Smooth muscle cell (in vitro differentiated cells): Measurements from ENCODE around the gene ZNF180. TPM values are rescaled to one million over a fixed set of nuclear protein-coding genes. Genes with fewer than 3 reads are reported as not detected.
A peak's percentile ranks its signal among the peaks of the same experiment; 100 is the strongest.

Experiments used
- DNase-seq: peaks from one replicate; lab custom pipeline; 2025; ENCODE audit not compliant: unreplicated experiment; lab: John Stamatoyannopoulos, UW
- H2AFZ ChIP-seq: fragments of 200-600 bp; sonication (generic); 2 replicates; pipeline ENCODE4 v1.6.0; 2016; ENCODE audit warnings: antibody characterized with exemption, low read depth, mild to moderate bottlenecking
- H3F3A ChIP-seq: fragments of 200-600 bp; sonication (generic); 2 replicates; pipeline ENCODE4 v1.6.0; 2017; ENCODE audit warnings: antibody characterized with exemption, low read depth
- H3K27ac ChIP-seq: fragments of 200-600 bp; sonication (generic); 2 replicates; pipeline ENCODE4 v1.5.1; 2016; ENCODE audit warnings: low read depth, mild to moderate bottlenecking
- H3K27me3 ChIP-seq: fragments of 200-600 bp; sonication (generic); 2 replicates; pipeline ENCODE4 v1.6.1; 2016; ENCODE audit warnings: low read depth, mild to moderate bottlenecking
- H3K36me3 ChIP-seq: fragments of 200-600 bp; sonication (generic); 2 replicates; pipeline ENCODE4 v1.5.1; 2016; ENCODE audit warnings: low read depth
- H3K4me1 ChIP-seq: fragments of 200-600 bp; sonication (generic); 2 replicates; pipeline ENCODE4 v1.5.1; 2016; ENCODE audit warnings: low read depth
- H3K4me2 ChIP-seq: fragments of 200-600 bp; sonication (generic); 2 replicates; pipeline ENCODE4 v1.6.0; 2016; ENCODE audit warnings: mild to moderate bottlenecking
- H3K4me3 ChIP-seq: fragments of 200-600 bp; sonication (generic); 2 replicates; pipeline ENCODE4 v1.5.1; 2016; ENCODE audit warnings: mild to moderate bottlenecking
- H3K79me2 ChIP-seq: fragments of 200-600 bp; sonication (generic); 2 replicates; pipeline ENCODE4 v1.6.0; 2016; ENCODE audit warnings: low read depth, mild to moderate bottlenecking
- H3K9ac ChIP-seq: fragments of 200-600 bp; sonication (generic); 2 replicates; pipeline ENCODE4 v1.6.0; 2016; ENCODE audit warnings: low read depth
- H3K9me3 ChIP-seq: fragments of 200-600 bp; sonication (generic); replicated peaks from 2 replicates; pipeline ENCODE4 v1.5.1; 2016; ENCODE audit warnings: low read depth
- H4K20me1 ChIP-seq: fragments of 200-600 bp; sonication (generic); 2 replicates; pipeline ENCODE4 v1.6.0; 2016; ENCODE audit warnings: low read depth
- CTCF ChIP-seq: fragments of 200-600 bp; sonication (generic); IDR thresholded peaks from 2 replicates; pipeline ENCODE4 v1.5.1; 2017; ENCODE audit warnings: borderline replicate concordance, mild to moderate bottlenecking, antibody characterized with exemption; ENCODE audit not compliant: insufficient read depth, poor library complexity, severe bottlenecking
- whole genome bisulfite sequencing: methylation state at CpG from one replicate; pipeline ENCODE4 v1.1.7; 2016; ENCODE audit warnings: low lambda C conversion rate; 5-methylcytosine and 5-hydroxymethylcytosine counted together
- polyA plus RNA-seq: library from polyadenylated mRNA; unstranded; fragments of >200 nt; fragmentation: Nextera tagmentation; extraction: Ambion mirVana; gene quantifications from 2 replicates; pipeline ENCODE4 v1.2.1, GENCODE V29; 2016
- total RNA-seq: library from RNA; depleted of rRNA; stranded (reverse); fragments of >200 nt; gene quantifications from 2 replicates; pipeline ENCODE4 v1.2.3, GENCODE V29; 2014

ZNF180 gene
- total RNA-seq: 8.5 and 9.2 TPM in 2 replicates
- polyA plus RNA-seq: 2.6 and 3.9 TPM in 2 replicates

GRCh38 chr19:44499962-44500949 is at the start of gene ZNF180:
TSS of gene ZNF180 (minus strand) at chr19:44500522. CDS start at chr19:44497334, 3,188 bp downstream.
- peaks cover 4% of the 10 kb centered on the region for H3K27me3 ChIP-seq
- peaks cover 15% of the 10 kb centered on the region for H3K4me1 ChIP-seq
- peak; percentile 47 for TF ChIP-seq CTCF
- H3K79me2 ChIP-seq: peaks cover 37% of the 10 kb centered on the region
- H3K36me3 ChIP-seq: peaks cover 11% of the 10 kb centered on the region
- peak within 1 kb of the TSS; percentile 99 for H2AFZ ChIP-seq
- 1% methylated on average over 76 of the region's 78 CpGs for whole genome bisulfite sequencing
- H3K27ac ChIP-seq: peak within 1 kb of the TSS; percentile 54
- peak within 1 kb of the TSS; percentile 93 for H3K4me2 ChIP-seq
- no peaks in the 10 kb centered on the region for H4K20me1 ChIP-seq
- peak within 1 kb of the TSS; percentile 92 for H3K4me3 ChIP-seq
- peak; percentile 91 for DNase-seq
- H3K9ac ChIP-seq: peak within 1 kb of the TSS; percentile 70
- peaks cover 9% of the 10 kb centered on the region for H3K9me3 ChIP-seq
- no peaks in the 10 kb centered on the region for H3F3A ChIP-seq

- no peaks in the 10 kb centered on the region for H3K9me3 ChIP-seq
- WGBS: 94% methylated on average over 3 of the region's 3 CpGs
- H2AFZ ChIP-seq: no peak overlapping the region
- no peaks in the 10 kb centered on the region for H3K36me3 ChIP-seq
- H3K27ac ChIP-seq: no peak overlapping the region
- no peak overlapping the region for H3K4me3 ChIP-seq
- H3F3A ChIP-seq: no peaks in the 10 kb centered on the region
- no peaks in the 10 kb centered on the region for H3K79me2 ChIP-seq
- DNase-seq: no peak
- H3K9ac ChIP-seq: no peak overlapping the region
- TF ChIP-seq CTCF: no peak
- no peaks in the 10 kb centered on the region for H3K4me1 ChIP-seq
- no peaks in the 10 kb centered on the region for H3K27me3 ChIP-seq
- no peaks in the 10 kb centered on the region for H4K20me1 ChIP-seq
- H3K4me2 ChIP-seq: no peak overlapping the region
These were observed 49.2 kb upstream of the ZNF180 start for GRCh38 chr19:44549507-44549906.

DNA sequence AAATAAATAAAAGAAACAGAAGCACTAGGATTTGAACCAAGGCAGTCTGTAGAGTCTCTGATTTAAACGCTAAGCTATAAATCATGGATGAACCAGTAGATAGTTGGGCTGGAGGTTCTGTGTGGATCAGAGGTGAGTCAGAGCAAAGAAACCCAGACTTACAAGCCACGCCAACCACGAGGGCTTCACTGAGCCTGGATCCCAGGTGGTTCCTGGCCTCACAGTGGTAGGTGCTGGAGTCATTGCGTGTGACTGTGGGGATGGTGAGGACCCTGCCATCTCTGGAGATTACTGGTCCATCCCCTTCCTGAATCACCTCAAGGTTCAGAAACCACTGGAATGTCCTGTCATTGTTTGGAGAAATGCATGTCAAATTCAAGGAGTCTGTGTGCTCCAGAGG is 48.4 kb upstream of the ZNF180 start:
- no peak overlapping the region for H3K27ac ChIP-seq
- no peaks in the 10 kb centered on the region for H3F3A ChIP-seq
- no peaks in the 10 kb centered on the region for H4K20me1 ChIP-seq
- WGBS: 56% methylated on average over 4 of the region's 4 CpGs
- TF ChIP-seq CTCF: no peak
- H2AFZ ChIP-seq: no peak overlapping the region
- H3K27me3 ChIP-seq: no peaks in the 10 kb centered on the region
- H3K4me2 ChIP-seq: no peak overlapping the region
- H3K36me3 ChIP-seq: no peaks in the 10 kb centered on the region
- no peak for DNase-seq
- H3K9ac ChIP-seq: no peak overlapping the region
- H3K9me3 ChIP-seq: no peaks in the 10 kb centered on the region
- no peaks in the 10 kb centered on the region for H3K4me1 ChIP-seq
- H3K79me2 ChIP-seq: no peaks in the 10 kb centered on the region
- H3K4me3 ChIP-seq: no peak overlapping the region
